ENCODE data around the gene NCAPH2.
"Not testable (repeated sequence)": the region's sequence is repeated elsewhere in the genome, so short reads cannot be mapped to it uniquely, and the experiment has no call there.

Gene NCAPH2

GRCh38 chr22:50536226-50536625, 28.2 kb downstream of the NCAPH2 start:
- TF ChIP-seq CTCF (conservative IDR thresholded peaks at IDR 0.05), result no peak
- H3K27ac ChIP-seq, result no peak overlapping the region

GRCh38 chr22:50537765-50538164, 29.7 kb downstream of the NCAPH2 start:
- no peak overlapping the region for H3K27ac ChIP-seq

GRCh38 chr22:50540381-50540780, 32.4 kb downstream of the NCAPH2 start:
- no peak for TF ChIP-seq CTCF (conservative IDR thresholded peaks at IDR 0.05)
- H3K27ac ChIP-seq, result no peak overlapping the region

More at GRCh38 chr22:50537765-50538164, 29.7 kb downstream of the NCAPH2 start:
- TF ChIP-seq CTCF (conservative IDR thresholded peaks at IDR 0.05), result no peak

- H3K27ac ChIP-seq, result not testable (repeated sequence)
Measured at GRCh38 chr22:50541667-50542026, 33.6 kb downstream of the NCAPH2 start.

- no peak for TF ChIP-seq CTCF (conservative IDR thresholded peaks at IDR 0.05)
- H3K27ac ChIP-seq, result no peak overlapping the region
Measured at GRCh38 chr22:50542416-50542927, 34.4 kb downstream of the NCAPH2 start.

- no peak for TF ChIP-seq CTCF (conservative IDR thresholded peaks at IDR 0.05)
- H3K27ac ChIP-seq, result no peak overlapping the region
Measured at GRCh38 chr22:50544078-50544745, 36.2 kb downstream of the NCAPH2 start.

- H3K27ac ChIP-seq, result no peak overlapping the region
- TF ChIP-seq CTCF (conservative IDR thresholded peaks at IDR 0.05), result no peak
Measured at GRCh38 chr22:50544746-50545253, 36.8 kb downstream of the NCAPH2 start.
